ENCODE measurements around the gene SRI.
A peak's percentile ranks its signal among the peaks of the same experiment; 100 is the strongest.
"Not testable (repeated sequence)": the region's sequence is repeated elsewhere in the genome, so short reads cannot be mapped to it uniquely, and the experiment has no call there.

SRI gene

GRCh38 chr7:88219781-88220747 lies at the start of gene SRI:
TSS of gene SRI (minus strand) at chr7:88220038. CDS start at chr7:88220026, 12 bp downstream.
- DNase-seq, result peak; percentile 96

- DNase-seq, result no peak
Observed at GRCh38 chr7:88269586-88269985, 49.7 kb upstream of the SRI start.

GRCh38 chr7:88268858-88269257 lies 49.0 kb upstream of the SRI start:
- DNase-seq, result no peak

GRCh38 chr7:88268051-88268450 lies 48.2 kb upstream of the SRI start:
- no peak for DNase-seq

- DNase-seq, result no peak
Observed at GRCh38 chr7:88267421-88267820, 47.6 kb upstream of the SRI start.

GRCh38 chr7:88264987-88265386 lies 45.1 kb upstream of the SRI start:
- not testable (repeated sequence) for DNase-seq

GRCh38 chr7:88262562-88262961 lies 42.7 kb upstream of the SRI start:
- no peak for DNase-seq

- DNase-seq, result no peak
Observed at GRCh38 chr7:88260719-88261118, 40.9 kb upstream of the SRI start.

GRCh38 chr7:88259656-88260380 lies 40.0 kb upstream of the SRI start:
- DNase-seq, result no peak

GRCh38 chr7:88258296-88258695 lies 38.5 kb upstream of the SRI start:
- DNase-seq, result not testable (repeated sequence)

GRCh38 chr7:88256906-88257305 lies 37.1 kb upstream of the SRI start:
- no peak for DNase-seq

- DNase-seq, result no peak
Observed at GRCh38 chr7:88254721-88255424, 35.0 kb upstream of the SRI start.

GRCh38 chr7:88253640-88254039 lies 33.8 kb upstream of the SRI start:
- DNase-seq, result no peak

- DNase-seq, result no peak
Observed at GRCh38 chr7:88244258-88244657, 24.4 kb upstream of the SRI start.

- DNase-seq, result no peak
Observed at GRCh38 chr7:88243345-88243909, 23.6 kb upstream of the SRI start.

GRCh38 chr7:88239852-88240251 lies 20.0 kb upstream of the SRI start:
- no peak for DNase-seq

GRCh38 chr7:88233828-88234227 lies 14.0 kb upstream of the SRI start:
- DNase-seq, result no peak

- no peak for DNase-seq
Observed at GRCh38 chr7:88230646-88231045, 10.8 kb upstream of the SRI start.

GRCh38 chr7:88229302-88229995 lies 9.6 kb upstream of the SRI start:
- DNase-seq, result no peak

- no peak for DNase-seq
Observed at GRCh38 chr7:88226886-88227516, 7.2 kb upstream of the SRI start.

- no peak for DNase-seq
Observed at GRCh38 chr7:88226201-88226600, 6.4 kb upstream of the SRI start.
